GM21576 (cell line): ENCODE data around the gene RNU11.
A peak's percentile ranks its signal among the peaks of the same experiment; 100 is the strongest.
"Not testable (repeated sequence)": the region's sequence is repeated elsewhere in the genome, so short reads cannot be mapped to it uniquely, and the experiment has no call there.

Experiments used
- ATAC-seq: cut with Tn5 transposase; IDR thresholded peaks from one replicate; pipeline ENCODE4 v1.9.1; 2021; ENCODE audit warnings: mild to moderate bottlenecking, moderate library complexity; ENCODE audit not compliant: unreplicated experiment

The RNU11 gene

DNA sequence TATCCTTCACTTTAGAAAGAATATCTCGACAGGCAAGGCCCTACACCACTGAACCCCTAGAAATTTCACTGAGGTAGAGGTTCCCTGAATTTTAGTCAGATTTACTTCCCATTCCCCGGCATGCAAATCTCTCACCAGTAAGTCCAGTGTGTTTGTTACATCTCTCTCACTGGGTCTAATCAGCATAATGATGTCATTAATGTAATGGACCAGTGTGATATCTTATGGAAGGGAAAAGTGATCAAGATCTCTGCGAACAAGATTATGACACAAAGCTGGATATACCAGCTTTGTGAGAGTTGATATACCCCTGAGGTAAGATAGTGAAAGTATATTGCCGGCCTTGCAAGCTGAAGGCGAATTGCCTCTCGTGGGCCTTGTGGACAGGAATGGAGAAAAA lies 7.9 kb downstream of the RNU11 start:
- ATAC-seq, result no peak

DNA sequence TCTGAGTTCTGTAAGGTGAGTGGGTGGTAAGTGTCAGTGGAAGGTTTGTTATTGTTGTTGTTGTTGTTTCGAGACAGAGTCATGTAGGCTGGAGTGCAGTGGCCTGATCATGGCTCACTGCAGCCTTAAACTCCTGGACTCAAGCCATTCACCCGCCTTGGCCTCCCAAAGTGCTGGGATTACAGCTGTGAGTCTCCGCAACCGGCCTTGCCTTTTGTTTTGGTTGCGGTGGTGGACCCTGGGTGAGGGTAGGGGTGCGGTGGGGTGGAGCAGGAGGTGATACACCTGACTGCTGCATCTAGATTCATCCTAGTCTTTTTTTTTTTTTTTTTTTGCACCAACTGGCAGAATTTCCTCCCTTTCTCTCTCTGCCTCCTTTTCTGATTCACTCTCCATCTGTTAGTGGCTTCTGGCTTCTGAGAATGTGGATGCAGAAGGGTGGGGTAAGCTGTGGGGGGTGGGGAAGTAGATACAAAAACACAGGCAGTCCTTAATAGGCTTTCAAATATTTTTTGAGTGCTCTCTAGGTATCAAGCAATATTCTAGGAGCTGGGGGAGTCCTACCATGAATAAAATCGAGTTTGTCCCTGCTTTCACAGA lies 15.6 kb downstream of the RNU11 start:
- ATAC-seq, result no peak

DNA sequence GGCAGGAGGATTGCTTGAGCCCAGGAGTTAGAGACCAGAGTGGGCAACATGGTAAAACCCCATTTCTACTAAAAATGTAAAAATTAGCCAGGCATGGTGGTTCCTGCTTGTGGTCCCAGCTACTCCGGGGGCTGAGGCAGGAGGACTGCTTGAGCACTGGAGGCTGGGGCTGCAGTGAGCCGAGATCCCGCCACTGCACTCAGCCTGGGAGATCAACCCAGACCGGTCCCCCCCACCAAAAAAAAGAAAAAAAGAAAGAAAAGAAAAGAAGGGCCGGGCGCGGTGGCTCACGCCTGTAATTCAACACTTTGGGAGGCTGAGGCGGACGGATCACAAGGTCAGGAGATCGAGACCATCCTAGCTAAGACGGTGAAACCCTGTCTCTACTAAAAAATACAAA lies 18.4 kb downstream of the RNU11 start:
- ATAC-seq, result no peak

DNA sequence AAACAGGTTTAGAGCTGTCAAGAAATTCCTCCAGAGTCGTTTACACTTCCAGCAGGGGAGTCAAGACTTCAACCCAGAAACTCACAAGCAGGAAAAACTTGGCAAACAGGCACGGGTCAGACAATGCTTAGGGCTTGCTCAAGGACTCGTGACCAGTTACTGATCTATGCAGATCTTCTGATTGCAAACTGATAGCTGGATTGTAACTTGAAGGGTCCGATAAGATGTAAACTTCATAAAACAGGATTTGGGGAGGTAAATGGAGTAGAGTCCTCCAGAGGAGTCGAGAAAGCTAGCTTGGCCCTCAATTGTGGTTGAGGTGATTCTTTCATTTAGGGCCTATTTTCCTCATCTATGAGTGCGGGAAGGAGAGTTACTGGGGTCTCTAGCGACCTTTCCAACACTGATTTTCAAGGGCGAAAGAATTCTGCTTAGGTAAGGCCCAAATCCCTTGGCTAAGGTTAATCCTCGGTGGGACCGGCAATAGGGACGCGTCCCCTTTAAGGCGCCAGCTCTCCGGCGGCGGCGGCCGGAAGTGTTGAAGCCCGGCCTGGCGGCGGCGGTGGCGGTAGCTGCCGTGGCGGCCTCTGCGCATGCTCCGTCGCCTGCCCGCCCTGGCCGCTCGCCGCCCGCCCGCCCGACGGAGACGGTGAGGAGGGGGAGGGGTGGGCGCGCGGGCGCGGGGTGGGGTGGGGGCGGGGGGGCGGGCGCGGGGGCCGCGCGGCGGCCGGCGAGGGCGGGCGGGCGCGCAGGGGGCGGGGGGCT lies 20.0 kb downstream of the RNU11 start, which contains the start of gene GMEB1:
GMEB1 (plus strand) TSS at position 594 of the 765 bp plus-strand sequence. CDS start 14,829 bp downstream, outside the sequence.
- ATAC-seq, result peak; percentile 66

DNA sequence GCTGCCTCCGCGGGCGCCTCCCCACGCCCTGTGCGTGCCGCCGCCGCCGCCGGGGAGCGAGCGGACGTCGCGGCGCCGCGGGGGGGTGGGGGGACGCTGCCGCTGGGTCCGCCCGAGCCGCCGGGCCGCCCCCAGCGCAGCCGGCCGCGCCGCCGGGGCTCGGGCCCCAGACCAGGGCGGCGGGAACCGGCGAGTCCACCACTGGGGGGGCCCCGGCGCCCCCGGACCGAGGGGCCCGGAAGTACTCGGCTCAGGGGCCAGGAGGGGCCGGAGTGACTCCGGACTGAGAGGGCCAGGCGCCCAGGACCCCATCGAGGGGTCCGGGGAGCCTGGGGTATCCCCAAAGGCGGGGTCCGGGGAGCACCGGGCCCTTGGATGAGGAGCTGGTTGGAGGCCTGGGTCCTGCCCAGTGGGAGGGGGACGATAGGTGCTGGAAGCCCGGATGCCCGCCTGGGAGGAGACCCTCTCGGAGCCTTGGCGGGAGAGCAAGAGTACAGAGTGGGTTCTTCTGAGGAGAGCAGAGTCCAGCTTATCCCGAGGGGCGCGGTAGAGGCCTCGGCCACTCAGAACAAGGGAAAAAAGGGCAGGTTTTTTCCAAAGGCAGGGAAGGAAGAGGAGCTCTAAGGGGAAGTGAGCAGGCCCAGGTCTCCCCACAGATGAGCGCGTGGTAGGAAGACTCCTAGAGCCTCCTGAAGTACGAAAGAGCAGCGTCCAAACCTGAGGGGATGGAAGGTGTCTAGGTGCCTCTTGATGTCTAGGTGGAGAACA lies 20.7 kb downstream of the RNU11 start:
- ATAC-seq, result peak; percentile 33

DNA sequence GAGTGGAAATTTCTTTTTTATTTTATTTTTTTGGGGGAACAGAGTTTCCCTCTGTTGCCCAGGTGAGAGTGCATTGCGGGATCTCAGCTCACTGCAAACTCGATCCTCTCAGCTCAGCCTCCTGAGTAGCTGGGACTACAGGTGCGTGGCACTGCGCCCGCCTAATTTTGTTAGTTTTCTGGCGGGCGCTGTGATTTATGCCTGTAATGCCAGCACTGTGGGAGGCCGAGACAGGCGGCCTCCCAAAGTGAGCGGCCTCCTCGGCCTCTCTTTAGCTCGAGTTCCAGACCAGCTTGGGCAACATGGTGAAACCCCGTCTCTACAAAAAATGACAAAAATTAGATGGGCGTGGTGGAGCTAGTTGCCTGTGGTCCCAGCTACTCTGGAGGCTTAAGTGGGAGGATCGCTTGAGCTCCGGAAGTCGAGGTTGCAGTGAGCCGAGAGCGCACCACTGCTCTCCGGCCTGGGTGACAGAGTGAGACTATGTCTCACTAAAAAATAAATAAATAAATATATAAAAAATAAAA lies 22.9 kb downstream of the RNU11 start:
- no peak for ATAC-seq

DNA sequence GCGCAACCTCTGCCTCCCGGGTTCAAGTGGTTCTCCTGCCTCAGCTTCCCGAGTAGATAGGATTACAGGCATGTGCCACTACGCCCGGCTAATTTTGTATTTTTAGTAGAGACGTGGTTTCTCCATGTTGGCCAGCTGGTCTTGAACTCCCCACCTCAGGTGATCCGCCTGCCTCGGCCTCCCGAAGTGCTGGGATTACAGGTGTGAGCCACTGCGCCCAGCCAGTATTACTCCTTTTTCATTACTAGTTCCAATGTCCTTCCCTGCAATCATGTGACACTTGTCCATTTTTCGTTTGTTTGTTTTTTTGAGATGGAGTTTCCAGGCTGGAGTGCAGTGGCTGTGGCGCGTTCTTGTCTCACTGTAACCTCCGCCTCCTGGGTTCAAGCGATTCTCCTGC lies 24.6 kb downstream of the RNU11 start:
- ATAC-seq, result not testable (repeated sequence)

DNA sequence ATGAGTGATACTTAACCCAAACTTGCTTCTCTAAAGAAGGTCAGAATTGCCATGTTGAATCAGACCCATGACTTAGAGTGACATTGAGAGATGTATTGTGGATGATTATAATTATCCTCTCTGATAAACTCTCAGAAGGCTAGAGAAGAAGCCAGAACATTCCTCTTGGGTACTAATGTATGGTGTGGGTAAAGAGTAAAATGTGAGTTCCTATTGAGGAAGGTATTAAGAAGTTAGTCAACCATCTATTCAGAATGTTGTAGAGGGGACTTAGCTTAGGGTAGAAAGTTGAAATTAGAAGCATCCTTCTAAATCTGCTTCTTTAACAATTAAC lies 27.5 kb downstream of the RNU11 start:
- ATAC-seq, result no peak

DNA sequence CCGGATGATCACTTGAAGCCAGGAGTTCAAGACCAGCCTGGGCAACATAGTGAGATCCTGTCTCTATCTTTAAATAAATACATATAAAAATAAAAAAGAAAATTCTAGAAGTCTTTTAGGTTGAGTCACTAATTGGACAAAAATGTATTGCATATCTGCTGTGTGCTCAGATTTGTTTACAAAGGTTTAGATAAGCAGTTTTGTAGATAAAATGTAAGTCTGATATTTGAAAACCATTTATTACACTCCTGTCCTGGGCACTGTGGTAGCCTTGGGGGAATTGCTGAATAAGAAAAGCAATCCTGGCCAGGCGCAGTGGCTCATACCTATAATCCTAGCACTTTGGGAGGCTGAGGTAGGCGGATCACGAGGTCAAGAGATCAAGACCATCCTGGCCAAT lies 31.8 kb downstream of the RNU11 start:
- no peak for ATAC-seq

DNA sequence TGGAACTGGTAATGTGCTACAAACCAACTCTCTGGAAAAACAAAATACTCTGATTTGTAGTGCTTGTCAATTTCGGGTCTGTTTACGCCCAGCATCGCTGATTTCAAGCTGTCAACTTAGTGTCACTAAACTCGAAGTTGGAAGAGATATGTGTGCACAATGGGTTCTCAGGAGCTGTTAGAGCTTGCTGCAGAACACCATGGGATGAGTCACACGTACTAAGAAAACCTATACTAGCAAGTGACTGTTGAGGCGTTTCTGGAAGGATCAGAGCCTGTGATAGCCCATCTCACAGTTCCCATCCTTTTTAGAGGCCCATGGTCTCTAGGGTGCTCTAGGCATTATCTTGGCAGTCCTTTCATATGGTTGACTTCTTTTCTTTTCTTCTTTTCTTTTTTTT lies 34.4 kb downstream of the RNU11 start:
- ATAC-seq, result no peak

DNA sequence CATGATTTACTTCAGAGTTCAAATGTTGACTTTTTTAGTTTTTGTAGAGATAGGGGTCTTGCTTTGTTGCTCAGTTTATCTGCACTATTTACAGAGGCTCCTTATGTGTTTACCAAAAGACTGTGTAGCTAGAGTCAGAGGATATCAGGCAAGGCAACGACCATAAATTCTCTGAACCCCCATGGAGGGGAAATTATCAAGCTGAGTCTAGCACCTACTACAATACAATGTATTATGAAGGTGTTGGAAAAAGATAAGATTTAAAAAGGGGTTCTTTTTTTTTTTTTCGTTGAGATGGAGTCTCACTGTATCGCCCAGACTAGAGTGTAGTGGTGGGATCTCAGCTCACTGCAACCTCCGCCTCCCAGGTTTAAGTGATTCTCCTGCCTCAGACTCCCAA lies 36.5 kb downstream of the RNU11 start:
- ATAC-seq, result no peak

DNA sequence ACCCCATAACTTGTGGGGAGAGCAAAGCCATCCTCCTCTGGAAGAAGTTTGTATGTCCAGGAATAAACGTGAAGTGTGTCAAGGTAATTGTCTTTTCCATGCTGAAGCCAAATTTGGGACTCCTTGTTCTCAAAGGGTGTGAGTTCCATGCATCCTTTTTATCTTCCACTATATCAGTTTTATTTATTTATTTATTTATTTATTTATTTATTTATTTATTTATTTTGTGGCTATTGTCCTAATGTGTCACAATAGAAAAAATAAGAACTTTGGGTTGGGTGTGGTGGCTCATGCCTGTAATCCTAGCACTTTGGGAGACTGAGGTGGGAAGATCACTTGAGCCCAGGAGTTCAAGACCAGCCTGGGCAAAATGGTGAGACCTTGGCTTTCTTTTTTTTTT lies 43.2 kb downstream of the RNU11 start:
- ATAC-seq, result not testable (repeated sequence)
